ENCODE measurements around the gene RBPJ. TPM values are rescaled to one million over a fixed set of nuclear protein-coding genes. Genes with fewer than 3 reads are reported as not detected.
A peak's percentile ranks its signal among the peaks of the same experiment; 100 is the strongest.

Gene RBPJ
- total RNA-seq, 4 donors from 2014 or later = 42.9 to 238 (median 75.2) TPM

- Histone ChIP-seq H3K36me3 (no peaks in the 10 kb centered on the region), H3K4me3 (no peak overlapping the region), H3K4me1 (peaks cover 0 to 4% of the 10 kb centered on the region in 2 donors), H3K27me3 (no peaks in the 10 kb centered on the region), H3K9me3 (no peaks in the 10 kb centered on the region), H3K27ac (peak overlapping the region; percentile 26 to 47)
- peak in 1 of 2 donors; percentile 44 for DNase-seq
- TF ChIP-seq POLR2A (IDR thresholded peaks at IDR 0.05) (no peak), CTCF (IDR thresholded peaks at IDR 0.05) (no peak)
- intact Hi-C loops (cut with DNase I; ENCODE audit: low total_unique reads) = loop anchor here (10.0 kb wide), 1 partner anchor 78 kb away; no protein-coding TSS in a partner anchor
Measured at GRCh38 chr4:26412381-26413372, 91.9 kb downstream of the RBPJ start.

GRCh38 chr4:26413582-26413981, 92.8 kb downstream of the RBPJ start:
- Histone ChIP-seq H3K27me3 (no peaks in the 10 kb centered on the region), H3K27ac (no peak overlapping the region), H3K36me3 (no peaks in the 10 kb centered on the region), H3K4me3 (no peak overlapping the region), H3K9me3 (no peaks in the 10 kb centered on the region), H3K4me1 (peaks cover 0 to 4% of the 10 kb centered on the region in 2 donors)
- TF ChIP-seq POLR2A (IDR thresholded peaks at IDR 0.05) = no peak
- TF ChIP-seq CTCF (IDR thresholded peaks at IDR 0.05) = no peak
- intact Hi-C loops (cut with DNase I; ENCODE audit: low total_unique reads) = loop anchor here (10.0 kb wide), 1 partner anchor 79 kb away; no protein-coding TSS in a partner anchor
- DNase-seq = no peak

GRCh38 chr4:26418107-26418506, 97.3 kb downstream of the RBPJ start:
- H3K4me1 ChIP-seq = peaks cover 0 to 5% of the 10 kb centered on the region in 2 donors
- H3K9me3 ChIP-seq = peaks cover 0 to 3% of the 10 kb centered on the region in 2 donors
- H3K36me3 ChIP-seq = peaks cover 0 to 3% of the 10 kb centered on the region in 2 donors
- no peaks in the 10 kb centered on the region for H3K27me3 ChIP-seq
- TF ChIP-seq CTCF (IDR thresholded peaks at IDR 0.05) = no peak
- TF ChIP-seq POLR2A (IDR thresholded peaks at IDR 0.05) = no peak
- no peak for DNase-seq
- no peak overlapping the region for H3K4me3 ChIP-seq
- H3K27ac ChIP-seq = no peak overlapping the region
- intact Hi-C loops (cut with DNase I; ENCODE audit: low total_unique reads) = loop anchor here (10.0 kb wide), 1 partner anchor 83 kb away; no protein-coding TSS in a partner anchor

GRCh38 chr4:26418850-26419249, 98.0 kb downstream of the RBPJ start:
- peaks cover 0 to 4% of the 10 kb centered on the region in 2 donors for H3K9me3 ChIP-seq
- H3K27me3 ChIP-seq = no peaks in the 10 kb centered on the region
- no peak overlapping the region for H3K27ac ChIP-seq
- no peak for TF ChIP-seq POLR2A (IDR thresholded peaks at IDR 0.05)
- TF ChIP-seq CTCF (IDR thresholded peaks at IDR 0.05) = no peak
- H3K4me3 ChIP-seq = no peak overlapping the region
- H3K36me3 ChIP-seq = peaks cover 0 to 3% of the 10 kb centered on the region in 2 donors
- no peak for DNase-seq
- H3K4me1 ChIP-seq = peaks cover 0 to 5% of the 10 kb centered on the region in 2 donors
- intact Hi-C loops (cut with DNase I; ENCODE audit: low total_unique reads) = loop anchor here (10.0 kb wide), 1 partner anchor 84 kb away; no protein-coding TSS in a partner anchor

GRCh38 chr4:26420438-26420837, 99.6 kb downstream of the RBPJ start:
- Histone ChIP-seq H3K27ac (peak overlapping the region; percentile 10 to 67), H3K9me3 (peaks cover 0 to 4% of the 10 kb centered on the region in 2 donors), H3K4me1 (peaks cover 5 to 6% of the 10 kb centered on the region in 2 donors), H3K4me3 (no peak overlapping the region), H3K36me3 (peaks cover 0 to 3% of the 10 kb centered on the region in 2 donors), H3K27me3 (no peaks in the 10 kb centered on the region)
- DNase-seq = no peak
- intact Hi-C loops (cut with DNase I; ENCODE audit: low total_unique reads) = no loop called here
- TF ChIP-seq CTCF (IDR thresholded peaks at IDR 0.05) (no peak), POLR2A (IDR thresholded peaks at IDR 0.05) (no peak)
